Neural cell (in vitro differentiated cells): ENCODE data around the gene SPG11. TPM values are rescaled to one million over a fixed set of nuclear protein-coding genes. Genes with fewer than 3 reads are reported as not detected.

Experiments used
- H2AFZ ChIP-seq: fragments of 200-600, 300-800 bp; sonication (generic), shearing (Covaris generic); 2 replicates; pipeline ENCODE4 v1.6.0; 2014; ENCODE audit warnings: low read depth, mild to moderate bottlenecking, antibody characterized with exemption, low read length, moderate library complexity
- H3F3A ChIP-seq: fragments of 200-600 bp; shearing (Covaris generic); 2 replicates; pipeline ENCODE4 v1.6.1; 2016; ENCODE audit warnings: mild to moderate bottlenecking, moderate library complexity, mixed read lengths, antibody characterized with exemption, low read length; ENCODE audit not compliant: insufficient read depth, poor library complexity, severe bottlenecking
- H3K27ac ChIP-seq: fragments of 200-600, 300-800 bp; sonication (generic), shearing (Covaris generic); 2 replicates; pipeline ENCODE4 v1.5.1; 2014; ENCODE audit warnings: mild to moderate bottlenecking, low read length, moderate library complexity
- H3K27me3 ChIP-seq: fragments of 300-800, 200-600 bp; sonication (generic), shearing (Covaris generic); 2 replicates; pipeline ENCODE4 v1.6.0; 2014; ENCODE audit warnings: mild to moderate bottlenecking, low read depth, low read length, moderate library complexity; ENCODE audit not compliant: insufficient read depth
- H3K36me3 ChIP-seq: fragments of 300-800, 200-600 bp; sonication (generic), shearing (Covaris generic); 2 replicates; pipeline ENCODE4 v1.5.1; 2014; ENCODE audit warnings: mild to moderate bottlenecking, antibody characterized with exemption, low read length, moderate library complexity; ENCODE audit not compliant: insufficient read depth
- H3K4me2 ChIP-seq: fragments of 300-800, 200-600 bp; sonication (generic), shearing (Covaris generic); 2 replicates; pipeline ENCODE4 v1.6.0; 2014; ENCODE audit warnings: mild to moderate bottlenecking, low read length
- H3K4me3 ChIP-seq: fragments of 300-800, 200-600 bp; sonication (generic), shearing (Covaris generic); 2 replicates; pipeline ENCODE4 v1.5.1; 2014; ENCODE audit warnings: mild to moderate bottlenecking, low read length, moderate library complexity
- H3K79me2 ChIP-seq: fragments of 200-600 bp; shearing (Covaris generic); replicated peaks from 2 replicates; pipeline ENCODE4 v1.6.0; 2014; ENCODE audit warnings: mild to moderate bottlenecking, low read length, moderate library complexity; ENCODE audit not compliant: insufficient read depth
- H3K9ac ChIP-seq: fragments of 300-800, 200-600 bp; sonication (generic), shearing (Covaris generic); 2 replicates; pipeline ENCODE4 v1.6.1; 2016; ENCODE audit warnings: mild to moderate bottlenecking, low read length, mixed read lengths
- H3K9me2 ChIP-seq: fragments of 200-600 bp; shearing (Covaris generic); 2 replicates; pipeline ENCODE4 v1.6.1; 2016; ENCODE audit warnings: mild to moderate bottlenecking, low read length, mixed read lengths; ENCODE audit not compliant: insufficient read depth
- H3K9me3 ChIP-seq: fragments of 200-600, 300-800 bp; sonication (generic), shearing (Covaris generic); 2 replicates; pipeline ENCODE4 v1.6.1; 2016; ENCODE audit warnings: mild to moderate bottlenecking, mixed run types, low read length, moderate library complexity, mixed read lengths
- H4K20me1 ChIP-seq: fragments of 200-600 bp; shearing (Covaris generic); 2 replicates; pipeline ENCODE4 v1.6.1; 2016; ENCODE audit warnings: mild to moderate bottlenecking, mixed run types; ENCODE audit not compliant: insufficient read depth
- CTCF ChIP-seq: fragments of 450-650 bp; IDR thresholded peaks from 2 replicates; pipeline ENCODE4 v1.5.1; 2014; ENCODE audit warnings: antibody characterized with exemption, mild to moderate bottlenecking, moderate library complexity; ENCODE audit not compliant: poor library complexity, severe bottlenecking
- EP300 ChIP-seq: fragments of 450-650 bp; conservative IDR thresholded peaks from 2 replicates; pipeline ENCODE4 v1.6.1; 2014; ENCODE audit warnings: antibody characterized with exemption, mild to moderate bottlenecking, moderate library complexity; ENCODE audit not compliant: poor library complexity, severe bottlenecking
- EZH2 ChIP-seq: fragments of 200-600, 300-800 bp; shearing (Covaris generic), sonication (generic); IDR thresholded peaks from 2 replicates; pipeline ENCODE4 v1.6.1; 2014; ENCODE audit warnings: antibody characterized with exemption, low read length, borderline replicate concordance, mild to moderate bottlenecking; ENCODE audit not compliant: insufficient read depth, poor library complexity, severe bottlenecking
- MXI1 ChIP-seq: fragments of 450-650 bp; conservative IDR thresholded peaks from 2 replicates; pipeline ENCODE4 v1.6.1; 2014; ENCODE audit warnings: antibody characterized with exemption, mild to moderate bottlenecking; ENCODE audit not compliant: poor library complexity, severe bottlenecking
- POLR2AphosphoS5 ChIP-seq: IDR thresholded peaks from 2 replicates; pipeline ENCODE4 v1.6.1; 2012
- RAD21 ChIP-seq: fragments of 450-650 bp; conservative IDR thresholded peaks from 2 replicates; pipeline ENCODE4 v1.6.1; 2014; ENCODE audit warnings: antibody characterized with exemption, mild to moderate bottlenecking, moderate library complexity
- REST ChIP-seq: IDR thresholded peaks from 2 replicates; pipeline ENCODE4 v1.6.1; 2012; ENCODE audit warnings: borderline replicate concordance
- SMC3 ChIP-seq: fragments of 450-650 bp; conservative IDR thresholded peaks from 2 replicates; pipeline ENCODE4 v1.6.1; 2014; ENCODE audit warnings: antibody characterized with exemption, mild to moderate bottlenecking, moderate library complexity; ENCODE audit not compliant: poor library complexity
- TAF1 ChIP-seq: IDR thresholded peaks from 2 replicates; pipeline ENCODE4 v1.6.1; 2012; ENCODE audit warnings: low read depth
- polyA plus RNA-seq: library from polyadenylated mRNA; depleted of rRNA; stranded (reverse); fragments of >200 nt; gene quantifications from 2 replicates; pipeline ENCODE4 v1.2.3, GENCODE V29; 2014

Gene SPG11
- polyA plus RNA-seq, 1 donor from 2014 or later, result 52.2 TPM

GRCh38 chr15:44530653-44531052 is 132.8 kb downstream of the SPG11 start:
- peaks cover 4% of the 10 kb centered on the region for H3K79me2 ChIP-seq
- no peak overlapping the region for H3K4me2 ChIP-seq
- no peaks in the 10 kb centered on the region for H3K27me3 ChIP-seq
- no peaks in the 10 kb centered on the region for H3K9me3 ChIP-seq
- H3K4me3 ChIP-seq, result no peak overlapping the region
- H3K9me2 ChIP-seq, result no peaks in the 10 kb centered on the region
- no peak overlapping the region for H2AFZ ChIP-seq
- no peak overlapping the region for H3K27ac ChIP-seq
- TF ChIP-seq CTCF (no peak), SMC3 (no peak), EP300 (no peak), POLR2AphosphoS5 (no peak), REST (no peak), MXI1 (no peak), EZH2 (no peak), RAD21 (no peak), TAF1 (no peak)
- no peaks in the 10 kb centered on the region for H4K20me1 ChIP-seq
- H3K36me3 ChIP-seq, result no peaks in the 10 kb centered on the region
- no peaks in the 10 kb centered on the region for H3F3A ChIP-seq
- no peak overlapping the region for H3K9ac ChIP-seq

- Histone ChIP-seq H3K36me3 (peaks cover 2% of the 10 kb centered on the region), H3K9me2 (no peaks in the 10 kb centered on the region), H3K4me3 (no peak overlapping the region), H3K9me3 (no peaks in the 10 kb centered on the region), H3K27me3 (no peaks in the 10 kb centered on the region), H4K20me1 (no peaks in the 10 kb centered on the region), H3F3A (no peaks in the 10 kb centered on the region), H3K4me2 (no peak overlapping the region), H3K79me2 (peaks cover 4% of the 10 kb centered on the region), H3K9ac (no peak overlapping the region), H3K27ac (no peak overlapping the region), H2AFZ (no peak overlapping the region)
- TF ChIP-seq MXI1 (no peak), POLR2AphosphoS5 (no peak), SMC3 (no peak)
Observed at GRCh38 chr15:44529864-44530604, 133.4 kb downstream of the SPG11 start.
